HEK293 (cell line): Measurements from ENCODE around the gene THPO.

Experiments
- CTCF ChIA-PET: fragments of 350-600 bp; formaldehyde crosslinking; extraction: SDS; loops from one replicate; lab custom pipeline; 2021; ENCODE audit warnings: antibody characterized with exemption; lab: Yijun Ruan, JAX
- POLR2A ChIA-PET: fragments of 300-600 bp; formaldehyde crosslinking; extraction: SDS; loops from one replicate; lab custom pipeline; 2020; ENCODE audit warnings: antibody characterized with exemption, inconsistent platforms; lab: Yijun Ruan, JAX
- H3K27ac ChIP-seq: fragments of 200-500 bp; sonication (Bioruptor generic); 2 replicates; pipeline ENCODE4 v1.5.1; 2014; ENCODE audit warnings: low read depth, low read length, control low read depth, inconsistent platforms; ENCODE audit errors: extremely low read depth
- H3K36me3 ChIP-seq, 2 experiments: fragments of 200-500 bp in 1 of 2; sonication (Bioruptor generic) in 1 of 2; 1 replicate in 1 of 2; 2 replicates in 1 of 2; pipeline ENCODE4 v1.5.1; 2014 to 2017; ENCODE audit warnings: inconsistent platforms in 2 of 2, low read length in 2 of 2; ENCODE audit not compliant: control insufficient read depth in 2 of 2, insufficient read depth in 1 of 2
- H3K4me1 ChIP-seq: fragments of 200-500 bp; sonication (Bioruptor generic); 2 replicates; pipeline ENCODE4 v1.5.1; 2014; ENCODE audit warnings: mild to moderate bottlenecking, low read length, inconsistent platforms; ENCODE audit not compliant: control insufficient read depth, insufficient read depth
- H3K4me3 ChIP-seq: 2 replicates; pipeline ENCODE4 v1.5.1; 2011; ENCODE audit warnings: low read depth, mild to moderate bottlenecking, control low read depth, low read length, moderate library complexity
- H3K9me3 ChIP-seq: fragments of 200-500 bp; sonication (Bioruptor generic); 2 replicates; pipeline ENCODE4 v1.5.1; 2014; ENCODE audit warnings: low read depth, low read length, inconsistent platforms; ENCODE audit not compliant: control insufficient read depth, insufficient read depth
- BCL11B ChIP-seq: fragments of 450-650 bp; formaldehyde crosslinking; IDR thresholded peaks from 2 replicates; pipeline ENCODE4 v1.5.1; 2016; ENCODE audit warnings: low read depth, missing biosample characterization, missing genetic modification characterization
- GFI1B ChIP-seq: fragments of 450-650 bp; formaldehyde crosslinking; IDR thresholded peaks from 2 replicates; pipeline ENCODE4 v1.5.1; 2016; ENCODE audit warnings: missing biosample characterization, missing genetic modification characterization
- KLF9 ChIP-seq: fragments of 450-650 bp; formaldehyde crosslinking; IDR thresholded peaks from 2 replicates; pipeline ENCODE4 v1.5.1; 2016; ENCODE audit warnings: missing biosample characterization, missing genetic modification characterization, low read depth
- OSR2 ChIP-seq: fragments of 450-650 bp; formaldehyde crosslinking; IDR thresholded peaks from 2 replicates; pipeline ENCODE4 v1.5.1; 2016; ENCODE audit warnings: missing biosample characterization, missing genetic modification characterization
- SCRT2 ChIP-seq: fragments of 450-650 bp; formaldehyde crosslinking; IDR thresholded peaks from 2 replicates; pipeline ENCODE4 v1.5.1; 2016; ENCODE audit warnings: missing biosample characterization, missing genetic modification characterization
- ZBTB17 ChIP-seq: fragments of 450-650 bp; formaldehyde crosslinking; IDR thresholded peaks from 2 replicates; pipeline ENCODE4 v1.5.1; 2016; ENCODE audit warnings: missing biosample characterization, missing genetic modification characterization
- ZBTB48 ChIP-seq: fragments of 450-650 bp; formaldehyde crosslinking; IDR thresholded peaks from 2 replicates; pipeline ENCODE4 v1.5.1; 2016; ENCODE audit warnings: missing biosample characterization, missing genetic modification characterization
- ZNF114 ChIP-seq: fragments of 450-650 bp; formaldehyde crosslinking; IDR thresholded peaks from 2 replicates; pipeline ENCODE4 v1.5.0; 2017; ENCODE audit warnings: missing biosample characterization, missing genetic modification characterization
- ZNF16 ChIP-seq: fragments of 450-650 bp; formaldehyde crosslinking; IDR thresholded peaks from 2 replicates; pipeline ENCODE4 v1.5.1; 2016; ENCODE audit warnings: low read depth, missing biosample characterization, missing genetic modification characterization
- ZNF274 ChIP-seq, 2 experiments: fragments of 200-500 bp in 1 of 2; fragments of 450-650 bp in 1 of 2; sonication (Bioruptor generic) in 1 of 2; formaldehyde crosslinking in 1 of 2; IDR thresholded peaks; 2 replicates each; pipeline versions ENCODE4 v1.5.1 to v1.6.1; 2014 to 2016; ENCODE audit warnings: borderline replicate concordance in 1 of 2, inconsistent platforms in 1 of 2, low read length in 1 of 2, missing biosample characterization in 1 of 2, missing genetic modification characterization in 1 of 2
- ZNF335 ChIP-seq: fragments of 450-650 bp; formaldehyde crosslinking; conservative IDR thresholded peaks from 2 replicates; pipeline ENCODE4 v1.5.1; 2016; ENCODE audit warnings: missing biosample characterization, missing genetic modification characterization
- ZNF426 ChIP-seq: fragments of 450-650 bp; formaldehyde crosslinking; IDR thresholded peaks from 2 replicates; pipeline ENCODE4 v1.5.1; 2017; ENCODE audit warnings: missing biosample characterization, missing genetic modification characterization, mild to moderate bottlenecking, inconsistent platforms, moderate library complexity
- ZNF558 ChIP-seq: fragments of 450-650 bp; formaldehyde crosslinking; IDR thresholded peaks from 2 replicates; pipeline ENCODE4 v1.5.1; 2016; ENCODE audit warnings: missing biosample characterization, missing genetic modification characterization
- ZNF621 ChIP-seq: fragments of 450-650 bp; formaldehyde crosslinking; IDR thresholded peaks from 2 replicates; pipeline ENCODE4 v1.5.1; 2017; ENCODE audit warnings: missing biosample characterization, missing genetic modification characterization
- ZNF677 ChIP-seq: fragments of 450-650 bp; IDR thresholded peaks from 2 replicates; pipeline ENCODE4 v1.5.0; 2018; ENCODE audit warnings: missing biosample characterization, mild to moderate bottlenecking, missing genetic modification characterization, moderate library complexity
- ZNF76 ChIP-seq: fragments of 450-650 bp; formaldehyde crosslinking; IDR thresholded peaks from 2 replicates; pipeline ENCODE4; 2016; ENCODE audit warnings: low read depth, missing biosample characterization, missing genetic modification characterization, borderline replicate concordance
- TF ChIP-seq, protein P1 (sequence below): fragments of 450-650 bp; formaldehyde crosslinking; IDR thresholded peaks from 2 replicates; pipeline ENCODE4 v1.5.1; 2016; ENCODE audit warnings: missing biosample characterization, missing genetic modification characterization
- TF ChIP-seq, protein P2 (sequence below): fragments of 450-650 bp; formaldehyde crosslinking; IDR thresholded peaks from 2 replicates; pipeline ENCODE4 v1.5.1; 2017; ENCODE audit warnings: missing biosample characterization, missing genetic modification characterization

Gene THPO

DNA sequence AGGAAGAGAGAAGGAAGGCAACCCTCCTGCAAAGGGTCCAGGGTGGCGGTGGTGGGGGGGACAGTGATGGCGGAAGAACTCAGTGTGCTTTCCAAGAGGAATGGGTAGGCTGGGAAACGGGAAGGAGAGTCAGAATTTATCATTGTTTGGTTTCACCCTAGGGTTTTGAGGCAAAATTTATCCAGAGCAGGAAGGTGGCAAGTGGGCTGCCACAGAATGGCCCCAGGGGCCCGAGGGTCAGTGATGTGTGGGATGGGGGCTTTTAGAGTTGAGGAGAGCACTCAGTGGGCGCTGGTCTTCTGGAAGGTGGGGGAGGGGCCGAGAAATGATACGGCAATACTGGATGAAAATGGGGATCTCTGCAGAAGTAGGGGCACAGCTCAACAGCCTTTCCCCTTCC lies 40.0 kb downstream of the THPO start (continued):
- no peak for TF ChIP-seq KLF9 (tag by site-specific recombination)

DNA sequence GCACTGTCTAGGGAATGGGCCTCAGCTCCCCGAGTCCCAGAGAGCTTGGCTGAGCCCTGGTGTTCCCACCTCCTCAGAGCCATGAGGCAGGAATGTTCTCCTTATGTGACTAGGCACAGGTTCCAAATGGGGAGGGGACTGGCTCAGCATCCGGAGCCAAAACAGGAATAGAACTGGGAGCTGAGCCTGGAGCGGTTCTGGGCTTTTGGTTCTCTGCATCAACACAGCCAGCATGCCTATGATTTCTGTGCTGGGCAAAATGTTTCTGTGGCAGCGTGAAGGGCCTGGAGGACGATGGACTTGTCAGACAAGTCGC lies 40.6 kb downstream of the THPO start, which contains the start of gene FAM131A:
TSS of gene FAM131A (plus strand) at position 202 of the 316 bp plus-strand sequence. CDS start at position 233, 31 bp downstream.
- peaks cover 0 to 55% of the 10 kb centered on the region in 2 experiments; a peak in 1 of 3 replicates for H3K36me3 ChIP-seq
- H3K27ac ChIP-seq: peak within 1 kb of the TSS; percentile 73; the same call in 1 of the 2 replicates
- peak within 1 kb of the TSS; percentile 86 for H3K4me3 ChIP-seq
- CTCF ChIA-PET: interaction anchor here (1.6 to 2.2 kb wide), 2 partner anchors 16 to 35 kb away, joined by 6 to 8 read pairs; no protein-coding TSS in a partner anchor
- H3K9me3 ChIP-seq: no peaks in the 10 kb centered on the region
- H3K4me1 ChIP-seq: no peaks in the 10 kb centered on the region
- TF ChIP-seq ZNF677 (tag by site-specific recombination) (no peak), ZNF426 (tag by site-specific recombination) (no peak), ZNF16 (tag by site-specific recombination) (no peak), ZNF114 (tag by site-specific recombination) (no peak), ZNF621 (tag by site-specific recombination) (no peak)
- TF ChIP-seq, protein P1, sequence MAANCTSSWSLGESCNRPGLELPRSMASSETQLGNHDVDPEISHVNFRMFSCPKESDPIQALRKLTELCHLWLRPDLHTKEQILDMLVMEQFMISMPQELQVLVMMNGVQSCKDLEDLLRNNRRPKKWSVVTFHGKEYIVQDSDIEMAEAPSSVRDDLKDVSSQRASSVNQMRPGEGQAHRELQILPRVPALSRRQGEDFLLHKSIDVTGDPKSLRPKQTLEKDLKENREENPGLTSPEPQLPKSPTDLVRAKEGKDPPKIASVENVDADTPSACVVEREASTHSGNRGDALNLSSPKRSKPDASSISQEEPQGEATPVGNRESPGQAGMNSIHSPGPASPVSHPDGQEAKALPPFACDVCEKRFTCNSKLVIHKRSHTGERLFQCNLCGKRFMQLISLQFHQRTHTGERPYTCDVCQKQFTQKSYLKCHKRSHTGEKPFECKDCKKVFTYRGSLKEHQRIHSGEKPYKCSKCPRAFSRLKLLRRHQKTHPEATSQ: no peak
- TF ChIP-seq, protein P2, sequence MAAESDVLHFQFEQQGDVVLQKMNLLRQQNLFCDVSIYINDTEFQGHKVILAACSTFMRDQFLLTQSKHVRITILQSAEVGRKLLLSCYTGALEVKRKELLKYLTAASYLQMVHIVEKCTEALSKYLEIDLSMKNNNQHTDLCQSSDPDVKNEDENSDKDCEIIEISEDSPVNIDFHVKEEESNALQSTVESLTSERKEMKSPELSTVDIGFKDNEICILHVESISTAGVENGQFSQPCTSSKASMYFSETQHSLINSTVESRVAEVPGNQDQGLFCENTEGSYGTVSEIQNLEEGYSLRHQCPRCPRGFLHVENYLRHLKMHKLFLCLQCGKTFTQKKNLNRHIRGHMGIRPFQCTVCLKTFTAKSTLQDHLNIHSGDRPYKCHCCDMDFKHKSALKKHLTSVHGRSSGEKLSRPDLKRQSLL (tag by site-specific recombination): no peak
- POLR2A ChIA-PET: interaction anchor here (1.1 to 2.0 kb wide), 2 partner anchors 16 to 34 kb away, joined by 3 to 5 read pairs; no protein-coding TSS in a partner anchor

DNA sequence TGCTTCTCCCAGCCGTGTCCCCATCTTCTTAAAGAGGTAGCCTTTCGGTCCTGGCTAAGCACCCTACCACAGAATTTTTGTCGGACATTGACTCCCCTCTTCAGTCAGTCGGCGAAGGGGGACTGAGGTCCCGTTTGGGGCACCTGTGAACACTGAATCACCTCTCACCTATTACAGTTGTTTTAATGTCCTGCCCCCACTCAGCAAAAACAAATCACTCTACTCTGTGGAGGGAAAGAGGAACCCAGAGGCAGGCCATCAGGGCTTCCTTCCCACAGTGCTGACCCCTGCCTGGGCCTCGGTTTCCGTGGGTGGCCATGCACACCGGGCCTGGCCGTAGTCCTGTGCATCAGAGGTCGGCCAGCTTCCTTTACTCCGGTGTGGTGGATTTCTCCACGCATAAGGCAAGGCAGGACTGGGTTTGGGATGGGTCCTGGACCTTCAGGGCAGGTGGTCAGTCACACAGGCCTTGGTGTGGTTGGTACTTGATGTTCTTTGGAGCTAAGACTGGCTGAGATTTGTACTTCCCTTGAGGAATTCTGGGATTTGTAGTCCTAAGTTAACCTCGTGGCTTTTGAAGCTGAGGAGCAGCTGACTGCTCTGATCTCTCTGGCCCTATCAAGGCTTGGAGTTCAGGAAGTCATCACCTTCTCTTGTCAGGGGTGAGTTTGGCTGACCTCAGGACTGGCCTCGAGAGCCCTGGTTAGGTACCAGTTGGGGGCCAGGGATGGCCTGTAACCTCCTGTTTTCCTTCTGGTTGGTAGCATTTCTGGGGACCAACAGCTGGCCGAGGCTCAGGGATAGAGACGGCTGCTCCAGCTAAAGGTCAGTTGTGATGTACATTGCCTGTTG lies 41.2 kb downstream of the THPO start:
- CTCF ChIA-PET: interaction anchor here (1.6 to 2.2 kb wide), 2 partner anchors 17 to 35 kb away, joined by 6 to 8 read pairs; no protein-coding TSS in a partner anchor
- H3K4me1 ChIP-seq: no peaks in the 10 kb centered on the region
- peaks cover 0 to 57% of the 10 kb centered on the region in 2 experiments; a peak in 1 of 3 replicates for H3K36me3 ChIP-seq
- H3K27ac ChIP-seq: peak overlapping the region; percentile 73; the same call in 1 of the 2 replicates
- H3K9me3 ChIP-seq: no peaks in the 10 kb centered on the region
- peak overlapping the region; percentile 86 for H3K4me3 ChIP-seq
- POLR2A ChIA-PET: interaction anchor here (1.1 kb wide), 1 partner anchor 17 kb away, joined by 3 read pairs; no protein-coding TSS in a partner anchor
- TF ChIP-seq GFI1B (tag by site-specific recombination) (peak; percentile 70; the same call in 1 of the 2 replicates), SCRT2 (tag by site-specific recombination) (no peak), ZNF76 (peak; percentile 76; the same call in 1 of the 2 replicates), ZNF335 (peak; percentile 75), ZBTB48 (tag by site-specific recombination) (0 out of 2 replicates have a peak, but pooled peaks have one; percentile 16), ZBTB17 (tag by site-specific recombination) (peak; percentile 26), BCL11B (peak; percentile 85), OSR2 (no peak), ZNF558 (tag by site-specific recombination) (no peak), ZNF274 (IDR thresholded peaks at IDR 0.05; ENCODE audit: low read length) (no peak), ZNF274 (tag by site-specific recombination; IDR thresholded peaks at IDR 0.05; ENCODE audit: borderline replicate concordance) (no peak)
- TF ChIP-seq, all 188 proteins: peak for 6
